NCI-H748 treated with DMSO at 0.1 percent for 48 hours (cell line): Measurements from ENCODE around the gene RPS29.
"Not testable (repeated sequence)": the region's sequence is repeated elsewhere in the genome, so short reads cannot be mapped to it uniquely, and the experiment has no call there.

Experiments used
- DNase-seq: peaks from one replicate; lab custom pipeline; 2025; lab: John Stamatoyannopoulos, UW

RPS29 gene

DNA sequence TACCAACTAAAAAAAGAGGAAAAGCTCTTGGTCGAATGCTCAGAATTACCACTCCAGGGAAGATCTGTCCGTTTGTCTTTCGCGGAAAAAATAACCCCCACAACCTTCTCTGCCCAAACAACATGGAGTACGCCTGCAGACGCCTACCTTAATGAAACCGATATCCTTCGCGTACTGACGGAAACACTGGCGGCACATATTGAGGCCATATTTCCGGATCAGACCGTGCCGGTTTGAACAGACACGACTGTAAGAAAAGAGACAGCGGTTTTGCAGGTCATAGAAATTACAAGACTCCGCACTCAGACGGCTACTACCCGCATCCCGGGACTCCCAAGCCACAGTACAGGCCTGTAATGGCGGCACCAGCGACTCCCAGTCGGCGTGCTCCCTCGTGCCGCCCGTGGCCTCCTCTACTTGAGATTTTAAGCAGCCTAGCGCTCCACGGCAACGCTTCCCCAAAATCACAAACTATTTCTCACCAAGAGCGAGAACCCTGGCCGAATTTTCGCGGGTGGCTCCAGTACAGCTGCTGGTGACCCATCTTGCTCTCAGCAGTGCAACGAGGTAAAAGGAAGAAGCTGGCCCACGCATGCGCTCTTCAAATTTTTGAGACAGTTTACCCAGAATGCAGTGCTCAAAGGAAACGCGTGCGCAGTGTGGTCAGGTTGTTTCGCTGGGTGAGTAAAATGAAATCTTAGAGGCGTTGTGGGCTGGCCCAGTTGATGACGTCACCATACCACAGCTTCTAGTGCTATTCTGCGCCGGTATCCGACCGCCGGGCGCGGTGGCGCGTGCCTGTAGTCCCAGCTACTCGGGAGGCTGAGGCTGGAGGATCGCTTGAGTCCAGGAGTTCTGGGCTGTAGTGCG, at the start of gene RPS29:
RPS29 (minus strand) TSS at position 578 of the 870 bp plus-strand sequence; CDS start at position 544, 34 bp downstream.
- peak; percentile 99 for DNase-seq

DNA sequence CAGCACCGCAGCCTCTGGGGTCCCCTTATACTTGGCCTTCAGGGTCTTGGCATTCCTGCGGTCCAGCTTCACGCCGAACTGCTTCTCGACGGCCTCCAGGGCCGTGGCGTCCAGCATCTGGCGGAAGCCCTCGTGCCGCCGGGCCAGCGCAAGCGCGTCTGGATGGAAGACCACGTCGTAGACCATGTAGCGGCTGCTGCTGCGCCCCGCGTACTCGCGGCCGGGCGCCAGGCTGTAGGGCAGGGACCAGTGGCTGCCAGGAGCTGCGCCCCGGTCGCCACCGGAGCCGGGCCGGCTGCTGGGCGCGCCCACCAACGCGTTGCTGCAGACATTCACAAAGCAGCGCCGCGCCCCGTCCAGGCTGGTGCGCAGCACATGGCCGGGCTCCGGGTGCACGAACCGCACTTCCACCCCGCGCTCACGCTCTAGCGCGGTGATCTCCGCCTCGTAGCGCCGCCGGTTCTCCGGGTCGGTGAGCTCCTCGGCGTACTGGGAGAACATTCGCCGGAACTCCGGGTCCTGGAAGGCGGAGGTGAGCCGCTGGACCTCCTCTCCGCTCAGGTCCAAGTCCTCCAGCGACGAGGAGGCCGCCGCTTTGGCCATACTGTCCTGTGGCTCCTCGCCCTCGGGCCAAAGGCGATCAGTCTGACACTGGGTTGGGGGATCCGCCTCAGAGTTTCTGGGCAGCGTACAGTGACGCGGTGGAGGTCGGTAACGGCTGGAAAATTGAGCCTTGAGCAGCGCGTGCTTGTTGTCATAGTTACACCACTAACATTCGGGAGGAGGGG, 48.6 kb upstream of the RPS29 start, which contains the start of gene DNAAF2:
DNAAF2 (minus strand) TSS at position 698 of the 788 bp plus-strand sequence; CDS start at position 603, 95 bp downstream.
- DNase-seq = peak; percentile 61

DNA sequence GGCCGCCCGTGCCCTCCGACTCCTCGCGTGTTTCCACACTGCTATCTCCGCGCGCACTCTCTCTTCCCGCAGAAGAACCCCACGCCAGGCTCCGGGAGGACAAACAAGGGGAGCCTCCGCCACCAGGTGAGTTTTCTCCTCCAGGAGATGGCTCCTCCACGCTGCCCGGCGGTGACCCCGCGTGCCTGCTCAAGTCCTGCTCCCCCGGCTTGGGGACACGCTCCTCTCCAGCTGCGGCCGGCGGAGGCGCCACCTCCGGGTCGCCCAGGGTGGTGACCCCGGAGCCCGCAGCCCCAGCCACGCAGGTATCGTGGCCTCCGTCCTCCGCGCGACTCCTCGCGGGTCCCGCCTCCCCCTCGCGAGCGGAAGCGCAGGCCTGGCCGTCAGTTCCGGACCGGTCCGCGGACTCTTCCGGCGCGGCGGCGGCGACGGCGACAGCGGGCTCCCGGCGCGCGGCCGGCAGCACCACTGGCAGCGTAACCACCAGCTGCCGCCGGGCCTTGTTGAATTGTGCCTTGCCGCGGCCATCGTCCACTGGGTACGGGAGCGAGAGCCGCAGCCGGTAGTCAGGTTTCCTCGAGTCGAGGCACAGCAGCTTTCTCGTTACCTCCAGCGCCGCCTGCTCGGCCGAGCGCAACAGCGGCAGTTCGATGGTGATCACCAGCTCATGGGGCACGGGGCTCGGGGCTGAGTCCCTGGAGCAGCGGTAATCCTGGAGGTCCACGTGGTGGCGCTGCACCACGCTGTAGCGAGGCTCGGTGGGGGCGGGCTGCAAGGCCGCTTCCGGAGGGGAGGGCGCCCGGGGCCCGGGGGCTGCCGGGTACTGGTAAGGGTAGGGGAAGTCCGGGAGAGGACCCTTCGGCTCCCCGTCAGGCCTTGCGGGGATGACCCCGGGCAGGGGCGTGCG, 47.7 kb upstream of the RPS29 start:
- DNase-seq = peak; percentile 86

DNA sequence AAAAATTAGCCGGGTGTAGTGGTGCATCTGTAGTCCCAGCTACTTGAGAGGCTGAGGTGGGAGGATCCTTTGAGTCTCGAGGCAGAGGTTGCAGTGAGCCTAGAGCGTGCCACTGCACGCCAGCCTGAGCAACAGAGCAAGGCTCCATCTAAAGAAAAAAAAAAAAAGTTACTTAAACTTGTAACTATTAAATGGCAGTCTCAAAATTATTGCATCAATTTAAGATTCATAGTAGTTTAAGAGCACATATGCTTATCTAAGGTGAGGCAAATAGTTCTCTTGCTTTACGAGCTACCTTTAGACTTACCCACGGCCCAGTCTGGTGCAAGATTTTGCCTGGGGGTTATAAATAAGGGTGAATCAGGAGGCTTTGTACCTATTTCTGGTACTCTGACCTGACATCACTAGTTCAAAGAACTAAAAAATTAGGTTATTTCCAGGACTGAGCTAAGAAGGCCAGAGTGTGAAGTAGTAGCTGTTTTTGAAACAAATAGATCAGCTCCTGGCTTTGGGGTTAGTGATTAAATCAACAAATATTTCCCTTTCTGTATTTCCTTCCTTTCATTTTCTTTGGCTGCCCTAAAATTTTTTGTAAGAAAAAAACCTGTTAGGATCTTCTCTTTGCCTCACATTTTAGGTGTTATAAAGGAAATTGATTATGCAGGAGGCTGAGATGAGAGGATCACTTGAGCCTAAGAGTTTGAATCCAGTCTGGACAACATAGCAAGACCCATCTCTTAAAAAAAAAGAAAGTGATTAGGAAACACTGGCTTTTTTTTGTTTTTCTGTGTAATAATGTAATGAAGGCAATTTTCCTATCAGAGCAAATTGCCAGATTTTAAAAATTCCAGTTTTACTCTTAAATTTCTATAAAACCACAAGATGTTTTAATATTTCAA, 38.0 kb upstream of the RPS29 start:
- no peak for DNase-seq

DNA sequence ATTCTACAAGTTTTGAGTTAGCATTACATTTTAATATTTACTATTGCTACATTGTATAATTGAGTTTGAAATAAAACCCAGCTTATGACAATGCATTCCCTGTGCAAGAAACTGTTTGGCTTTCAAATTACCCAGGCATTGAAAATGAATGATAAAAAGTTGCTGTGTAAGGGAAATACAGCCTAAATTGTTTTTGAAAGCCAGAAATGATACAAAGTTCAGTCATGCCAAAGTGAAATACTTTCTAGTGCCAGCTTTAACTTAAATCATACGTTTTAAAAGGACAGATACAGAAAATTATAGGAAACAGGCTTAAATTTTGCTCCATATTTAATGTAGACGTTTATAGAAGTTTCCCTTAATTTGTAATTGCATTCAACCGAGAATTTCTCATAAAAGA, 37.2 kb upstream of the RPS29 start:
- no peak for DNase-seq

DNA sequence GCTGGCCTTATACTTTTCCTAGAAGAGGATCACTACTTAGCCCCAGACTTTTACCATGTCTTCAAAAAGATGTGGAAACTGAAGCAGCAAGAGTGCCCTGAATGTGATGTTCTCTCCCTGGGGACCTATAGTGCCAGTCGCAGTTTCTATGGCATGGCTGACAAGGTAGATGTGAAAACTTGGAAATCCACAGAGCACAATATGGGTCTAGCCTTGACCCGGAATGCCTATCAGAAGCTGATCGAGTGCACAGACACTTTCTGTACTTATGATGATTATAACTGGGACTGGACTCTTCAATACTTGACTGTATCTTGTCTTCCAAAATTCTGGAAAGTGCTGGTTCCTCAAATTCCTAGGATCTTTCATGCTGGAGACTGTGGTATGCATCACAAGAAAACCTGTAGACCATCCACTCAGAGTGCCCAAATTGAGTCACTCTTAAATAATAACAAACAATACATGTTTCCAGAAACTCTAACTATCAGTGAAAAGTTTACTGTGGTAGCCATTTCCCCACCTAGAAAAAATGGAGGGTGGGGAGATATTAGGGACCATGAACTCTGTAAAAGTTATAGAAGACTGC, 35.9 kb upstream of the RPS29 start:
- DNase-seq = no peak

DNA sequence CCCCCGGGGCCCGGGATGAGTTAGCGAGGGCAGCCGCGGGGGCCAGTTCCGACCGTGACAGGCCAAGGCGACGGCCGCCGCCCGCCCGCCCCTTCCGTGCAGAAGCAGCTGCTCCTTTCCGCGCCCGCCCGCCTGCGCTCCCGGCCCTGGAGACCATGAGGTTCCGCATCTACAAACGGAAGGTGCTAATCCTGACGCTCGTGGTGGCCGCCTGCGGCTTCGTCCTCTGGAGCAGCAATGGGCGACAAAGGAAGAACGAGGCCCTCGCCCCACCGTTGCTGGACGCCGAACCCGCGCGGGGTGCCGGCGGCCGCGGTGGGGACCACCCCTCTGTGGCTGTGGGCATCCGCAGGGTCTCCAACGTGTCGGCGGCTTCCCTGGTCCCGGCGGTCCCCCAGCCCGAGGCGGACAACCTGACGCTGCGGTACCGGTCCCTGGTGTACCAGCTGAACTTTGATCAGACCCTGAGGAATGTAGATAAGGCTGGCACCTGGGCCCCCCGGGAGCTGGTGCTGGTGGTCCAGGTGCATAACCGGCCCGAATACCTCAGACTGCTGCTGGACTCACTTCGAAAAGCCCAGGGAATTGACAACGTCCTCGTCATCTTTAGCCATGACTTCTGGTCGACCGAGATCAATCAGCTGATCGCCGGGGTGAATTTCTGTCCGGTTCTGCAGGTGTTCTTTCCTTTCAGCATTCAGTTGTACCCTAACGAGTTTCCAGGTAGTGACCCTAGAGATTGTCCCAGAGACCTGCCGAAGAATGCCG, 35.1 kb upstream of the RPS29 start:
- no peak for DNase-seq

DNA sequence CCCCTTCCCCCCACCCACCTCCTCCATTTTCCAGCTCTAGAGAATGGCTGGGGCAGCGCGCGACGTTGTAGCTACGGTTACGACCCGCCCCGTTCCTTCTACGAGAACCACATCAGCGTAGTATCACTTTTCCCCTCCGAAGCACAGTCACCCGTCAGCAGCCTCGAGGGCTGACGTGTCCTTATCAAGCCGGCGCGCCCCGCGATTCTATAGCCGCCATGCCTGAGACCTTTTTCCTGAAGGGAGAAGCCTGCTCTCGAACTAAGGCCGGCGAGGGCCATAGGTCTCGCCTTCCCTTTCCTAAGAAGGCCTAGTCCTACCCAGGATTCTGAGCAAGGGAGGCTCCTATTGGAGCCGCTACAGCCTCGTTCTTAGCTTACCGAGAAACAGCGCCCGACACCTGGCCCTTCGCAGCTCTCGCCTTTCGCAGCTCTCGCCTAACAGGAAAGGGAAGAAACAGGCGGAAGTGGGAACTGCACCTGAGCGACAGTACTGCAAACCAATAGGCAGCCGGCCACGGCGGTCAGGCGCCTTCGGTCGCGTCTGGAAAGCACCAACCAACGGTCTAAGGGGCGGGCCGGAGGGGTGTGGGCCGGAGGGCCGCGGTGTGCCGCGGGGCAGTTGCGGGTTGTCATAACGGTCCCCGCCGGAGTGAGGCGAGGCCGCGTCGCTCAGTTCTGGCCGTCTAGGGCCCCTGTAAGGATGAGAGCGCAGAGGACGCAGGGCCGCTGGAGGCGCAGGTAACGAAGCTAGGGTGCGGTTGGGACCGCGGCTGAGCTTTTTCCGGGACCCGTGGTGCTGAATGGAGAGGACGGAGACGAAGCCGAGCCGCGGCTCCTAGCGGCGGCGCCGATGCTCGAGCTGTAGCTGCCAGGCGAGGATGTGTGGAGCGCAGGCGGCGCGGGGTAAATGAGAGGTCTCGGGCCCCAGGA, 34.3 kb upstream of the RPS29 start, which contains the start of the genes MGAT2 and RPL36AL:
MGAT2 (plus strand) TSS at position 618 of the 932 bp plus-strand sequence. CDS start 470 bp downstream, outside the sequence.
RPL36AL (minus strand) TSS at position 445 of the 932 bp plus-strand sequence. CDS start 1,522 bp downstream, outside the sequence.
- DNase-seq = peak; percentile 96

GRCh38 chr14:49619730-49620129, 33.5 kb upstream of the RPS29 start:
- no peak for DNase-seq

- DNase-seq = not testable (repeated sequence)
Observed at GRCh38 chr14:49619273-49619672, 33.1 kb upstream of the RPS29 start.

GRCh38 chr14:49617852-49618519, 31.8 kb upstream of the RPS29 start:
- no peak for DNase-seq

DNA sequence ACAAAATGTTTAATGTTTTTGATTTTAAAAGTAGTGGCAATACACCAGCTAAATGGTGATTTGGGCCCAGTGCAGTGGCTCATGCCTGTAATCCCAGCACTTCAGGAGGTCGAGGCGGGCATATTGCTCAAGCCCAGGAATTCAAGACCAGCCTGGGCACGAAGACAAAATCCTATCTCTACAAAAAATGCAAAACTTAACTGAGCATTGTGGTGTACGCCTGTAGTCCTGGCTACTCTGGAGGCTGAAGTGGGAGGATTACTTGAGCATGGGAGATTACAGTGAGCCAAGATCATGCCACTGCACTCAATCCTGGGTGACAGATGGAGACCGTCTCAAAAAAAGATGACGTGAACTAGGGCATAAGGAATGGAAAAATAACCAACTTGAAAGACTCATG, 29.6 kb upstream of the RPS29 start:
- no peak for DNase-seq

GRCh38 chr14:49614196-49614595, 28.0 kb upstream of the RPS29 start:
- no peak for DNase-seq

GRCh38 chr14:49612671-49613070, 26.5 kb upstream of the RPS29 start:
- no peak for DNase-seq

DNA sequence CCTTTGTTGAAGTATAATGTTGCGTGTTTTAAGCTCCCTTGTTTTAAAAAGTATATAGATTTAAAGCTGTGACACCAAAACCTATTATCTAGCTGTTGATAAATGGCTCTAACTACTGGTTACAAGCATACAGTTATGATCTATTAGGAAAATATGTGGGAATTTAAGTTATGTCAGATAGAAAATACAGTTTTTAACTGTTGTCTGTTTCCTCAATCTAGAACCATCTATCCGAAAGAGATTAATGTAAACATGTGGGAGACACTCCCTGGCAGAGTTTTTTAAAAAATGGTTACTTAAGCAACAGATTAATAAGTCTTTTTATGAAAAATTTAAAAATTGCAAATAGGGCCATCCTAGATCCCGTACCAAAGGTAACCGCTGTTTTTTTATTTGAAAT, 26.1 kb upstream of the RPS29 start:
- no peak for DNase-seq

DNA sequence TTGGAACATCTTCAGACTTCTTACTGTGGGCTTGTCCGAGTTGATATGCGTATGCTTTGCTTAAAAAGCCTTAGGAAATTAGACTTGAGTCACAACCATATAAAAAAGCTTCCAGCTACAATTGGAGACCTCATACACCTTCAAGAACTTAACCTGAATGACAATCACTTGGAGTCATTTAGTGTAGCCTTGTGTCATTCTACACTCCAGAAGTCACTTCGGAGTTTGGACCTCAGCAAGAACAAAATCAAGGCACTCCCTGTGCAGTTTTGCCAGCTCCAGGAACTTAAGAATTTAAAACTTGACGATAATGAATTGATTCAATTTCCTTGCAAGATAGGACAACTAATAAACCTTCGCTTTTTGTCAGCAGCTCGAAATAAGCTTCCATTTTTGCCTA, 21.4 kb upstream of the RPS29 start:
- no peak for DNase-seq

GRCh38 chr14:49598485-49599300, 12.5 kb upstream of the RPS29 start, which contains the start of gene LRR1:
TSS of gene LRR1 (plus strand) at chr14:49598940. CDS start at chr14:49599021, 81 bp downstream.
- peak; percentile 72 for DNase-seq
